ENCODE results near the gene ADGRB3. TPM values are rescaled to one million over a fixed set of nuclear protein-coding genes. Genes with fewer than 3 reads are reported as not detected.

Gene ADGRB3
- total RNA-seq, 1 donor from 2014 or later = 1.5 TPM

DNA sequence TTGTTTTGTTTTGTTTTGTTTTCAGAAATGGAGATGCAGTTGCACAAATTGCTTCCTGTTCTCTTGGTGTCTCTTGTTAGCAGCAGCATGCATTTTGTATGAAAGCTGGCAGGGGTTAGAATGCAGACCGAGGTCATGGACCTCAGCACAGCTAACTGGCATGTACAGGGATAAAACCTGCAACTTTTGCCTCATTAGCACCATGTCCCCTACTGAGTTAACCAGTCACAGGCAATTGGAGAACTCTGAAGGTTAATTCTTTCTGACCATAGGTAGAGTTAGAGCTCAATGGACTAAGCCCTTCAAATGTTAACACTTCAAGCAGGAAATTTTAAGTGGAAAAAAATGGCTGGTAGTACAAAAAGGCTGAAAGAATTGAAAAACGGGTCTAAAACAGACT lies 377.1 kb downstream of the ADGRB3 start:
- intact Hi-C loops (cut with micrococcal nuclease) = no loop called here

DNA sequence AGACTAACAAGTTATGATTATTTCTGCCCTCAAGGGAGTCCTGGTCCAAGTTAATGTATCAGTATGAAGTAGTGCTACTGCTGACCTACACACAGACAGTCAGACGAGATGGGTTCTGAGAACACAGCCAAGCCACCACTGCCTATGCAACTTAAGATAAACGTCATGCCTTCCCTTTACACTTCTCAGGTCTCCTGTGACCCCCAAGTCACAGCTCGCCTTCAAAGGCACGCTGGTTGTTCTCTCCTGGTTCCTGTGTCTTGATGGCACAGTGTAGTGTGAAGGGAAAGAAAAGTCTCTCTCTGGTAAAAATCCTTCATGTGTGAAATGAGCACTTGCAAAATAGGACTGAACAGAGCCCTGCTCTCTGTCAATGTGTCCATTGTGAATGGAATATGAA lies 377.8 kb downstream of the ADGRB3 start:
- TF ChIP-seq, protein P1, sequence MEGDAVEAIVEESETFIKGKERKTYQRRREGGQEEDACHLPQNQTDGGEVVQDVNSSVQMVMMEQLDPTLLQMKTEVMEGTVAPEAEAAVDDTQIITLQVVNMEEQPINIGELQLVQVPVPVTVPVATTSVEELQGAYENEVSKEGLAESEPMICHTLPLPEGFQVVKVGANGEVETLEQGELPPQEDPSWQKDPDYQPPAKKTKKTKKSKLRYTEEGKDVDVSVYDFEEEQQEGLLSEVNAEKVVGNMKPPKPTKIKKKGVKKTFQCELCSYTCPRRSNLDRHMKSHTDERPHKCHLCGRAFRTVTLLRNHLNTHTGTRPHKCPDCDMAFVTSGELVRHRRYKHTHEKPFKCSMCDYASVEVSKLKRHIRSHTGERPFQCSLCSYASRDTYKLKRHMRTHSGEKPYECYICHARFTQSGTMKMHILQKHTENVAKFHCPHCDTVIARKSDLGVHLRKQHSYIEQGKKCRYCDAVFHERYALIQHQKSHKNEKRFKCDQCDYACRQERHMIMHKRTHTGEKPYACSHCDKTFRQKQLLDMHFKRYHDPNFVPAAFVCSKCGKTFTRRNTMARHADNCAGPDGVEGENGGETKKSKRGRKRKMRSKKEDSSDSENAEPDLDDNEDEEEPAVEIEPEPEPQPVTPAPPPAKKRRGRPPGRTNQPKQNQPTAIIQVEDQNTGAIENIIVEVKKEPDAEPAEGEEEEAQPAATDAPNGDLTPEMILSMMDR (IDR thresholded peaks at IDR 0.05; ENCODE audit: borderline replicate concordance) = no peak
- Histone ChIP-seq H3K9me3 (replicated peaks) (no peaks in the 10 kb centered on the region), H3K27me3 (ENCODE audit: low read depth) (no peaks in the 10 kb centered on the region), H3K4me3 (no peak overlapping the region), H3K4me1 (no peaks in the 10 kb centered on the region), H3K36me3 (no peaks in the 10 kb centered on the region), H3K27ac (replicated peaks) (no peak overlapping the region)
- intact Hi-C loops (cut with micrococcal nuclease) = no loop called here
- DNase-seq = no peak

More for the DNA sequence above, 377.1 kb downstream of the ADGRB3 start:
- no peaks in the 10 kb centered on the region for H3K36me3 ChIP-seq
- H3K27me3 ChIP-seq (ENCODE audit: low read depth) = no peaks in the 10 kb centered on the region
- no peaks in the 10 kb centered on the region for H3K4me1 ChIP-seq
- no peak overlapping the region for H3K4me3 ChIP-seq
- DNase-seq = no peak
- TF ChIP-seq, protein P1 (IDR thresholded peaks at IDR 0.05; ENCODE audit: borderline replicate concordance) = no peak
- H3K27ac ChIP-seq (replicated peaks) = no peak overlapping the region
- no peaks in the 10 kb centered on the region for H3K9me3 ChIP-seq (replicated peaks)

DNA sequence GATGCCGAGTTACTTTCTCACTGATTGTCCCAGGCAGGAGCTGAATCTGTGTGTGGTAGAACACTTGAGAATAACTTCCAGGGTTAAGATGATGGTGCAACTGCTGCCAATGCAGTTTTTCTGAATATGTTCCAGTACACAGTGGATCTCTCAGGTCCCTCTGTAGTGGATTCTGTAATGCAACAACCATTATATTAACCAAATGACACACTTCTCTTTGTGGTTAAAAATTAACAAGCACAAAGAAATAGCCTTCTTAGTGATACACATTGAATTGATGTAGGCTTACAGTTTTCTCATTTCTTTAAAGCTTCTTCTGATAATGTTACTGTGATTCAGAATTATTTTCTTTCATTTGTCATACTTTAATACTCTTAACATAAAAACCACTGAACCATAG lies 383.8 kb downstream of the ADGRB3 start:
- Histone ChIP-seq H3K27ac (replicated peaks) (no peak overlapping the region), H3K36me3 (no peaks in the 10 kb centered on the region), H3K9me3 (replicated peaks) (no peaks in the 10 kb centered on the region), H3K27me3 (ENCODE audit: low read depth) (no peaks in the 10 kb centered on the region), H3K4me1 (no peaks in the 10 kb centered on the region), H3K4me3 (no peak overlapping the region)
- TF ChIP-seq, protein P1 (IDR thresholded peaks at IDR 0.05; ENCODE audit: borderline replicate concordance) = no peak
- no peak for DNase-seq
- intact Hi-C loops (cut with micrococcal nuclease) = no loop called here

DNA sequence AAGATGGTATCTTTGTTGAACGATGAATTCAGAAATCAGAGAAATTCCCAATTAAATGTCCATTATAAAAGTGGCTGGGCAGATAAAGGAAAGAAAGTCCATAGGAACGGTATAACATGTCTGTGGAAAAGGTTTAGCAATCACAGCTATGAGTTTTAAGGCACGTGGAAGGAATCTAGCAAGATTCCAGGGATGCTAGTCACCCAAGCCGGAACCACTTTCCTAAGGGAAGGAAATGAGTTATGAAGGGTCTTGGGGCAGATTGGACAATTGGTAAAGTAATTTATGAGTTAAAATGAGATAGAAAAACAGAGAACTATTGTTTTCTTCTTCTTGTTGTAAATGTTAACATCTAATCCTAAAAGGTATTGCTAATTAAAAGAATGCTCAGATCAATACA lies 384.8 kb downstream of the ADGRB3 start:
- no peaks in the 10 kb centered on the region for H3K27me3 ChIP-seq (ENCODE audit: low read depth)
- no peaks in the 10 kb centered on the region for H3K9me3 ChIP-seq (replicated peaks)
- H3K27ac ChIP-seq (replicated peaks) = no peak overlapping the region
- DNase-seq = no peak
- no peaks in the 10 kb centered on the region for H3K36me3 ChIP-seq
- no peaks in the 10 kb centered on the region for H3K4me1 ChIP-seq
- intact Hi-C loops (cut with micrococcal nuclease) = no loop called here
- no peak overlapping the region for H3K4me3 ChIP-seq
- TF ChIP-seq, protein P1 (IDR thresholded peaks at IDR 0.05; ENCODE audit: borderline replicate concordance) = no peak

DNA sequence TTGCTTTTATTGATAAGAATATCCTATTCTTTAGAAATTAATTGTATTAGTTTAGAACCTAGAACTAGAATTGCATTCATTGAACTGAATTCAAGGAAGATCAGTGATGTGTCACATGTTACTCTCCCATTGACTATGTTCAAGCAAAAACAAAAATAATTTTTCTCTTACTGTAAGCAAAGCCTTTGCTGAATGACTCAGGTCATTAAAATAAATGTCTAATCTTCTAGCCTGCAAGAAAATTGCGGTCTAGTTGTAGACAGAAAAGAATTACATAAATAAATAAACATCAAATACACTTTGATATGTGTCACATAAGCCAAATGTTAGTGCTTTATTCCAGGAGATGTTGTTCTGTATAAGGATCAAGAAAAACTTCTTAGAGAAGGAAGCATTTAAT lies 387.9 kb downstream of the ADGRB3 start:
- H3K36me3 ChIP-seq = no peaks in the 10 kb centered on the region
- intact Hi-C loops (cut with micrococcal nuclease) = no loop called here
- no peaks in the 10 kb centered on the region for H3K9me3 ChIP-seq (replicated peaks)
- no peaks in the 10 kb centered on the region for H3K27me3 ChIP-seq (ENCODE audit: low read depth)
- no peak overlapping the region for H3K27ac ChIP-seq (replicated peaks)
- no peak overlapping the region for H3K4me3 ChIP-seq
- H3K4me1 ChIP-seq = no peaks in the 10 kb centered on the region
- TF ChIP-seq, protein P1 (IDR thresholded peaks at IDR 0.05; ENCODE audit: borderline replicate concordance) = no peak
- DNase-seq = no peak

DNA sequence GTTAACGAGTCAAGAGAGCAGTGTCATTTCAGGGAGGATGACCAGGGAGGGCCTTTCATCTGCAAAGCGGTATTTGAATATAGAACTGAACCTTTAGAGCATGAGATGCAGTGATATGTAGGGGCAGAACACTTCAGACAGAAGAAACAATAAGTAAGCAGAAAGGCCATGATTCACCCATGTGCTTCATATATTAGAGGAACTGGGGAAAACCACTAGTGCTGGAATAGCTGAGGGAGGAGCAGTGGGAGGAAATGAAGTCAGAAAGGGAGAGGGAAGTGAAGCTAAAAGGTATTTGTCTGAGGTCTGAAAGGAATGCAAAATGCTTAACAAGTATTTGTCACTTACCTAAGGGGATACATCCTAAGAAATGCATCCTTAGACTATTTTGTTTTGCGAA lies 391.2 kb downstream of the ADGRB3 start:
- Histone ChIP-seq H3K4me3 (no peak overlapping the region), H3K27ac (replicated peaks) (no peak overlapping the region), H3K4me1 (no peaks in the 10 kb centered on the region), H3K36me3 (no peaks in the 10 kb centered on the region), H3K9me3 (replicated peaks) (no peaks in the 10 kb centered on the region), H3K27me3 (ENCODE audit: low read depth) (no peaks in the 10 kb centered on the region)
- intact Hi-C loops (cut with micrococcal nuclease) = no loop called here
- no peak for DNase-seq
- TF ChIP-seq, protein P1 (IDR thresholded peaks at IDR 0.05; ENCODE audit: borderline replicate concordance) = no peak
